ENCODE results near the gene NEDD4.

DNA sequence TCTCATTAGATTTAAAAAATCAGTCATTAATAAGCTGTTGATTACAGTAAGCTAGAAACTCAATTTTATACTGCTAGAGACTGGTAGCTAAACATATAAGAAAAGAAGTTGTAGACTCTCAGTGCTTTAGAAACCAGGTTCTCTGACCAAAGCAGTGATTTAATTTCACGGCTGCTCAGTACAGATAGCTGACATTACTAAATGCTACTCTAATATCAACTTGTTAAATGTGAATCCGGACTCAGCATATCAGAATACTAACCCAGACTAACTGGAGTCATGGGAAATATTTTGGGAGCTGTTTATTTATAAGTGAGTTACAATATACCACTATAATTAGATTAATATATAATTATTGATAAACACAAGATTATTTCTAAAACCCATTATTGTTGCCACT lies 80.4 kb downstream of the NEDD4 start:
- TF ChIP-seq, protein P1, sequence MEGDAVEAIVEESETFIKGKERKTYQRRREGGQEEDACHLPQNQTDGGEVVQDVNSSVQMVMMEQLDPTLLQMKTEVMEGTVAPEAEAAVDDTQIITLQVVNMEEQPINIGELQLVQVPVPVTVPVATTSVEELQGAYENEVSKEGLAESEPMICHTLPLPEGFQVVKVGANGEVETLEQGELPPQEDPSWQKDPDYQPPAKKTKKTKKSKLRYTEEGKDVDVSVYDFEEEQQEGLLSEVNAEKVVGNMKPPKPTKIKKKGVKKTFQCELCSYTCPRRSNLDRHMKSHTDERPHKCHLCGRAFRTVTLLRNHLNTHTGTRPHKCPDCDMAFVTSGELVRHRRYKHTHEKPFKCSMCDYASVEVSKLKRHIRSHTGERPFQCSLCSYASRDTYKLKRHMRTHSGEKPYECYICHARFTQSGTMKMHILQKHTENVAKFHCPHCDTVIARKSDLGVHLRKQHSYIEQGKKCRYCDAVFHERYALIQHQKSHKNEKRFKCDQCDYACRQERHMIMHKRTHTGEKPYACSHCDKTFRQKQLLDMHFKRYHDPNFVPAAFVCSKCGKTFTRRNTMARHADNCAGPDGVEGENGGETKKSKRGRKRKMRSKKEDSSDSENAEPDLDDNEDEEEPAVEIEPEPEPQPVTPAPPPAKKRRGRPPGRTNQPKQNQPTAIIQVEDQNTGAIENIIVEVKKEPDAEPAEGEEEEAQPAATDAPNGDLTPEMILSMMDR (IDR thresholded peaks at IDR 0.05; ENCODE audit: low read depth, low read length, poor library complexity, severe bottlenecking), result no peak
- no peak for TF ChIP-seq EZH2phosphoT487 (IDR thresholded peaks at IDR 0.05; ENCODE audit: borderline replicate concordance, low read length)
